Fibroblast of lung (primary cell): ENCODE results near the gene SLFN12L. TPM values are rescaled to one million over a fixed set of nuclear protein-coding genes. Genes with fewer than 3 reads are reported as not detected.

Source experiments
- DNase-seq, 2 donors: peaks; one replicate each; pipeline versions ENCODE4 v3.0.0 to v3.0.0-alpha.2; 2010; ENCODE audit warnings: low read depth in 2 of 2
- H2AFZ ChIP-seq: 2 replicates; pipeline ENCODE4 v1.5.1; 2012; ENCODE audit warnings: low read length, control low read depth, inconsistent platforms
- H3K27ac ChIP-seq: 2 replicates; pipeline ENCODE4 v1.5.1; 2011; ENCODE audit warnings: low read length, control low read depth; ENCODE audit not compliant: insufficient read depth
- H3K27me3 ChIP-seq: 2 replicates; pipeline ENCODE4 v1.5.1; 2011; ENCODE audit warnings: mild to moderate bottlenecking, low read length; ENCODE audit not compliant: control insufficient read depth, insufficient read depth
- H3K36me3 ChIP-seq: 2 replicates; pipeline ENCODE4 v1.5.1; 2011; ENCODE audit warnings: low read length; ENCODE audit not compliant: control insufficient read depth, insufficient read depth
- H3K4me1 ChIP-seq: 2 replicates; pipeline ENCODE4 v1.5.1; 2011; ENCODE audit warnings: low read length; ENCODE audit not compliant: control insufficient read depth, insufficient read depth; ENCODE audit errors: extremely low read depth
- H3K4me2 ChIP-seq: 2 replicates; pipeline ENCODE4 v1.5.1; 2011; ENCODE audit warnings: low read length, control low read depth; ENCODE audit not compliant: insufficient read depth; ENCODE audit errors: extremely low read depth
- H3K4me3 ChIP-seq, 4 experiments: fragments of 200-600 bp in 1 of 4; sonication (generic) in 1 of 4; replicated peaks in 1 of 4; 2 replicates each; pipeline ENCODE4 v1.5.1; 2011 to 2016; ENCODE audit warnings: low read length in 4 of 4, low read depth in 3 of 4, mild to moderate bottlenecking in 3 of 4, control low read depth in 2 of 4, inconsistent platforms in 1 of 4, mixed read lengths in 1 of 4; ENCODE audit not compliant: insufficient read depth in 1 of 4; ENCODE audit errors: control extremely low read depth in 1 of 4
- H3K79me2 ChIP-seq: 2 replicates; pipeline ENCODE4 v1.5.1; 2012; ENCODE audit warnings: mild to moderate bottlenecking, low read length, inconsistent platforms; ENCODE audit not compliant: control insufficient read depth, insufficient read depth
- H3K9ac ChIP-seq: 2 replicates; pipeline ENCODE4 v1.5.1; 2011; ENCODE audit warnings: mild to moderate bottlenecking, low read length, control low read depth; ENCODE audit not compliant: insufficient read depth
- H3K9me3 ChIP-seq: 2 replicates; pipeline ENCODE4 v1.5.1; 2012; ENCODE audit warnings: low read depth, low read length; ENCODE audit not compliant: control insufficient read depth, insufficient read depth
- H4K20me1 ChIP-seq: 2 replicates; pipeline ENCODE4 v1.5.1; 2011; ENCODE audit warnings: low read length; ENCODE audit not compliant: control insufficient read depth, insufficient read depth; ENCODE audit errors: extremely low read depth
- EZH2 ChIP-seq: IDR thresholded peaks from 2 replicates; pipeline ENCODE4 v1.5.1; 2012; ENCODE audit warnings: low read length, control low read depth, mild to moderate bottlenecking; ENCODE audit errors: missing control alignments
- polyA plus RNA-seq, 2 donors: library from polyadenylated mRNA; depleted of rRNA in 1 of 2; stranded (reverse) in 1 of 2; unstranded in 1 of 2; fragments of >200 nt; gene quantifications; 2 replicates each; pipeline ENCODE4 v1.2.1, GENCODE V29; 2011 to 2012; ENCODE audit warnings: missing spikeins in 1 of 2
- total RNA-seq: library from RNA; depleted of rRNA; stranded (reverse); fragments of >200 nt; gene quantifications from 2 replicates; pipeline ENCODE4 v1.2.1, GENCODE V29; 2014
- TF ChIP-seq, protein P1 (sequence below), 2 donors: IDR thresholded peaks in 1 of 2; conservative IDR thresholded peaks in 1 of 2; 1 replicate in 1 of 2; 2 replicates in 1 of 2; pipeline ENCODE4 v1.5.1; 2011 to 2012; ENCODE audit warnings: low read length in 2 of 2, control low read depth in 1 of 2, inconsistent platforms in 1 of 2, low read depth in 1 of 2, mild to moderate bottlenecking in 1 of 2

The SLFN12L gene
- total and polyA plus RNA-seq, 2 donors (not counting 1 experiment from before 2014, with no cell fraction given): 0.09 to 0.17 TPM

DNA sequence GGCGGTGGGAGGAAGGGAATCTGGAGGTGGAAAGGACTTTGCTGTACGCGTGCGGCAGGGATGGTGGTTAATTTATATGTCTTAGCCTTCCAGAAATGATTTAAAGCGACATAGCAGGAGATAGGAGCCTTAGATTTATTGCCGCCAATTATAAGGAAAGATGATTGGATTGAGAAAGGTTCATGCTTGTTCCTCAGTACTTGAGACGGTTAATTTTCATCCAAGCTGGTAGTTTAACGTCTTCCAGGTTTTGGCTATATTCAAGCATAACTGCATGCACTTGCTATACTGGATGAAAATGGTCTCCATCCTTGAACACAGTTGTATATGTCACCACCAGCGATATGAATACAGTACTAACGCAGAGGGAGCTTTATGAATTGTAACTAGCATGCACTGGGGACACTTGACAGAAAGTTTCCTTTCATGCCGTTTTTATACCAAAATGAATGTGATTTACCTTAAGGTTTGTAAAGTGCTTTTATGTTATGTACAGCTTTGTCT lies 41.5 kb upstream of the SLFN12L start:
- no peak for TF ChIP-seq EZH2
- TF ChIP-seq, protein P1, sequence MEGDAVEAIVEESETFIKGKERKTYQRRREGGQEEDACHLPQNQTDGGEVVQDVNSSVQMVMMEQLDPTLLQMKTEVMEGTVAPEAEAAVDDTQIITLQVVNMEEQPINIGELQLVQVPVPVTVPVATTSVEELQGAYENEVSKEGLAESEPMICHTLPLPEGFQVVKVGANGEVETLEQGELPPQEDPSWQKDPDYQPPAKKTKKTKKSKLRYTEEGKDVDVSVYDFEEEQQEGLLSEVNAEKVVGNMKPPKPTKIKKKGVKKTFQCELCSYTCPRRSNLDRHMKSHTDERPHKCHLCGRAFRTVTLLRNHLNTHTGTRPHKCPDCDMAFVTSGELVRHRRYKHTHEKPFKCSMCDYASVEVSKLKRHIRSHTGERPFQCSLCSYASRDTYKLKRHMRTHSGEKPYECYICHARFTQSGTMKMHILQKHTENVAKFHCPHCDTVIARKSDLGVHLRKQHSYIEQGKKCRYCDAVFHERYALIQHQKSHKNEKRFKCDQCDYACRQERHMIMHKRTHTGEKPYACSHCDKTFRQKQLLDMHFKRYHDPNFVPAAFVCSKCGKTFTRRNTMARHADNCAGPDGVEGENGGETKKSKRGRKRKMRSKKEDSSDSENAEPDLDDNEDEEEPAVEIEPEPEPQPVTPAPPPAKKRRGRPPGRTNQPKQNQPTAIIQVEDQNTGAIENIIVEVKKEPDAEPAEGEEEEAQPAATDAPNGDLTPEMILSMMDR (conservative IDR thresholded peaks at IDR 0.05 in 1 of 2, IDR thresholded peaks at IDR 0.05 in 1 of 2; ENCODE audit: low read depth in 1 of 2, low read length in 2 of 2): no peak
- peaks cover 2% of the 10 kb centered on the region for H3K79me2 ChIP-seq
- H3K4me2 ChIP-seq: peak overlapping the region; percentile 100
- peak overlapping the region; percentile 81 to 98 (median 93) for H3K4me3 ChIP-seq
- peaks cover 12% of the 10 kb centered on the region for H3K4me1 ChIP-seq
- H2AFZ ChIP-seq: peak overlapping the region; percentile 92
- H3K36me3 ChIP-seq: peaks cover 5% of the 10 kb centered on the region
- no peaks in the 10 kb centered on the region for H3K27me3 ChIP-seq
- peak overlapping the region; percentile 89 for H3K27ac ChIP-seq
- no peaks in the 10 kb centered on the region for H4K20me1 ChIP-seq
- H3K9ac ChIP-seq: peak overlapping the region; percentile 84
- no peak for DNase-seq
- H3K9me3 ChIP-seq: no peaks in the 10 kb centered on the region

DNA sequence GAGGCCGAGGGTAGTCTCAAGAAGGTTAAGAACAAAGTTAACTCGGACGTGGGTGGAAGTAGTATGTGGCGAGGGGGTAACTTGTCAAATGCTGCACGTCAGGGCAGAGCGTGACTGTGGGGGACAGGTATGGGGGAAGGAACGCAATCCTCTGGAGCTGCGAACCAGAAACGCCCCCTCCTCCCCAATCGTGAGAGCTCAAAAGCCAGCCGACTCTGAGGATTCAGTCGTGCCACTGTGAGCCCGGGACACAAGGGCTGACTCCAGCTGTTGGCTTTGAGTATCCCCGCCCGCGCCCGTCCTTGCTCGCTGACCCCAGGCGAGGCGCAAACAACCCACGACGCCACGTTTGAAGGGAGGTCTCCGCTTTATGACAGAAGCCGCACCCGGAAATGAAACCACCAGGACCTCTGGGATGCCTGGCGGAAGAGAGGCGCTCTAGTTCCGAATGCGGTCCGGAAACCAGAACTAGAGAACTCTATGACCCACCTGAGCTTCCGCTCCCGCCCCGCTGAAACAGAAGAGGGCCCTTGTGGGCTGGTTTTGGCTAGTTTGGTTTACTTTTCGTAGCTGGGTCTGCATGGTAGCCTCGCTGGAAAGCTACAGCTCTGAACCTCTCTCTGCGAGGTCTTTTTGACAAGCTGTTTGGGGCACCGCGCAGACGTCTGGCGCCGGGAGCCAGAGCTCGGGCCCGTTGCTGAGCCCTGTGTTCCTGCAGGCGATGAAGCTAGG lies 40.9 kb upstream of the SLFN12L start, which contains the start of gene PEX12:
Gene PEX12, minus strand, starts transcription at position 375 of the 732 bp plus-strand sequence. CDS start 550 bp downstream, outside the sequence.
- Histone ChIP-seq H3K9ac (peak within 1 kb of the TSS; percentile 84), H3K4me2 (peak within 1 kb of the TSS; percentile 100), H2AFZ (peak within 1 kb of the TSS; percentile 92), H3K79me2 (peaks cover 2% of the 10 kb centered on the region), H4K20me1 (no peaks in the 10 kb centered on the region), H3K9me3 (no peaks in the 10 kb centered on the region), H3K4me3 (peak within 1 kb of the TSS; percentile 81 to 98 (median 93)), H3K4me1 (peaks cover 12% of the 10 kb centered on the region), H3K27ac (peak within 1 kb of the TSS; percentile 89), H3K27me3 (no peaks in the 10 kb centered on the region), H3K36me3 (peaks cover 5% of the 10 kb centered on the region)
- DNase-seq: peak; percentile 85 to 92
- no peak for TF ChIP-seq EZH2
- TF ChIP-seq, protein P1 (conservative IDR thresholded peaks at IDR 0.05 in 1 of 2, IDR thresholded peaks at IDR 0.05 in 1 of 2; ENCODE audit: low read depth in 1 of 2, low read length in 2 of 2): no peak

DNA sequence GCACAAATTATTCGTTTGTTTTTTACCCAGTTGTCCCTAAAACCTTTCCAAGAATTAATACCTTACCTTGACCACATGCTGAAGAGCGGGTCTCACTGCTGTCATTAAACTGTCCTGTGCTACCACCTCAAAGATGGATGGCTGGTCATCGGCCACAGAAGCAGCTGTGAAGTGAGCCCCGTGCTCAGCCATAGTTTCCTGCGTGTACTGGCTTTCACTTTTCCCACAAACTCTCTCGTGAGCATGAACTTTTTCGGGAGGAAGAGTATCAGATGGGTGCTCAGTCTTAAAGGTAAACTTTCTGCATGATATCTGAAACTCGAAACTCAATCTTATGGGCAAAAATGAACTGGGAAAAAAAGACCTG lies 40.3 kb upstream of the SLFN12L start:
- H3K4me3 ChIP-seq: peak overlapping the region; percentile 81 to 98 (median 93)
- H4K20me1 ChIP-seq: no peaks in the 10 kb centered on the region
- no peaks in the 10 kb centered on the region for H3K9me3 ChIP-seq
- H3K27ac ChIP-seq: peak overlapping the region; percentile 89
- H3K9ac ChIP-seq: peak overlapping the region; percentile 84
- peaks cover 12% of the 10 kb centered on the region for H3K4me1 ChIP-seq
- H3K36me3 ChIP-seq: peaks cover 5% of the 10 kb centered on the region
- peaks cover 2% of the 10 kb centered on the region for H3K79me2 ChIP-seq
- H3K27me3 ChIP-seq: no peaks in the 10 kb centered on the region
- peak; percentile 19 to 24 for DNase-seq
- peak overlapping the region; percentile 100 for H3K4me2 ChIP-seq
- H2AFZ ChIP-seq: peak overlapping the region; percentile 92
- TF ChIP-seq EZH2: no peak
- TF ChIP-seq, protein P1 (conservative IDR thresholded peaks at IDR 0.05 in 1 of 2, IDR thresholded peaks at IDR 0.05 in 1 of 2; ENCODE audit: low read depth in 1 of 2, low read length in 2 of 2): no peak
